ENCODE data around the gene ATF7.
"Not testable (repeated sequence)": the region's sequence is repeated elsewhere in the genome, so short reads cannot be mapped to it uniquely, and the experiment has no call there.

Gene ATF7

GRCh38 chr12:53626702-53627169 lies 554 bp upstream of the ATF7 start:
- DNase-seq = no peak

GRCh38 chr12:53625373-53625945 lies 723 bp downstream of the ATF7 start:
- DNase-seq = no peak

- DNase-seq = no peak
These were observed 1.2 kb downstream of the ATF7 start for GRCh38 chr12:53624956-53625355.

- DNase-seq = no peak
These were observed 1.7 kb downstream of the ATF7 start for GRCh38 chr12:53624458-53624857.

DNA sequence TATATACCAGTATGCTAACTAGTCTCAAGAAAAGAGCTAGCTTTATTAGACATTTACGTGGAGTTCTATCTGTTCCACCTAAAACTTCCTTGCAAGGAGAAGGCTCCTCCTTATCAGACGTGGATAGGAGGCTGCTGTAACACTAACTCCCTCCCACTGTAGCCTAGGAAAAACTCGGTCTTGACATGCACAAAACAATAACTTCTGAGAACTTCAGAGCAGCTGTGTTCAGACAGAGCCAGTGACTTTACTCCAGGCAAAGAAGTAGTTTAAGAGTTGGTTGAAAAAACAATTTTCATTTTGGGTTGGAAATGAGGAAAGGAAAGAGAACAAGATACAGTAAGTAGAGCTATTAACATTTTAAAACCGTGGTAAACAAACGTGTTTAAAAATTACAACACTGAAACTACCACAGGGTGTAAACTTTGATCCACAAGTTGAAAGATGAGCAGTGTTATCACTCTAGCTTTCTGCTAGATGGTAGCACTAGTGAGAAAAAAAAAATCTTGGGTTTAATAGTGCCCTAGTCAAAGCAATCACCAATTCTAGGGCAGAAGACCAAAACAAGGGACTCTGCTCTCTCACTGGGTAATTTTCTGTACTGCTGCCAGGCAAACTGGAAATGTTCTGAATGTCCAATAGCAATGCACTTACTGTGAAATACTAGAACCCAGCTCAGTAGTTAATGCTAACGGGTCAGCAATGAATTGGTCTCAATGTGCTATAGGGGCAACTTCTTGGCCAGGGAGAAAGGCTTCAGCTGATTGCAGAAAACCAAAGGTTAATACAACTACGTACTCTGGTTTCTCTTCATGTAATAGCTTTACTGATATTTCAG lies 2.4 kb downstream of the ATF7 start:
- DNase-seq = no peak

- DNase-seq = no peak
These were observed 3.5 kb downstream of the ATF7 start for GRCh38 chr12:53622724-53623123.

GRCh38 chr12:53618275-53618674 lies 7.9 kb downstream of the ATF7 start:
- DNase-seq = no peak

GRCh38 chr12:53617700-53618099 lies 8.5 kb downstream of the ATF7 start:
- DNase-seq = no peak

DNA sequence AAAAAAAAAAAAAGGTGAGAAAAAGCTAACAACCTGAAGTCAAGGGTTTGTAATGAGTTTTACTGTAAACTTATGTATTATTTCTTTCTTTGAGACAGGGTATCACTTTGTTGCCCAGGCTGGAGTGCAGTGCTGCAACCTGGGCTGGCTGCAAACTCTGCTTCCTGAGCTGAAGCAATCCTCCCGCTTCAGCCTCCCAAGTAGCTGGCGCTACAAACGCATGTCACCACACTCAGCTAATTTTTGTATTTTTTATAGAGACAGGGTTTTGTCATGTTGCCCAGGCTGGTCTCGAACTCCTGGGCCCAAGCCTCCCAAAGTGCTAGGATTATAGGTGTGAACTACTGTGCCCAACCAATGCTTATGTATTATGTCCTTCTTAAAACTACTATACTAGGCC lies 9.2 kb downstream of the ATF7 start:
- DNase-seq = no peak

GRCh38 chr12:53613821-53614220 lies 12.4 kb downstream of the ATF7 start:
- DNase-seq = no peak

GRCh38 chr12:53612978-53613377 lies 13.2 kb downstream of the ATF7 start:
- DNase-seq = no peak

DNA sequence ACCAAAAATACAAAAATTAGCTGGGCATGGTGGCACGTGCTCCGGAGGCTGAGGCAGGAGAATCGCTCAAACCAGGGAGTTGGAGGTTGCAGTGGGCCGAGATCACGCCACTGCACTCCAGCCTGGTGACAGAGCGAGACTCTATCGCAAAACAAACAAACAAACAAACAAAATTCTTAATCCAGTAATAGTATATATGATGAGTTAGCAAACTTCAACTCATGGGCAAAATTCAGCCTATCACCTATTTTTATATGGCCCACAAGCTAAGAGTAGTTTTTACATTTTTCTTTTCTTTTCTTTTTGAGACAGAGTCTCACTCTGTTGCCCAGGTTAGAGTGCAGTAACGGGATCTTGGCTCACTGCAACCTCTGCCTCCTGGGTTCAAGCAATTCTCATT lies 14.9 kb downstream of the ATF7 start:
- no peak for DNase-seq

- not testable (repeated sequence) for DNase-seq
These were observed 19.5 kb downstream of the ATF7 start for GRCh38 chr12:53606688-53607087.

DNA sequence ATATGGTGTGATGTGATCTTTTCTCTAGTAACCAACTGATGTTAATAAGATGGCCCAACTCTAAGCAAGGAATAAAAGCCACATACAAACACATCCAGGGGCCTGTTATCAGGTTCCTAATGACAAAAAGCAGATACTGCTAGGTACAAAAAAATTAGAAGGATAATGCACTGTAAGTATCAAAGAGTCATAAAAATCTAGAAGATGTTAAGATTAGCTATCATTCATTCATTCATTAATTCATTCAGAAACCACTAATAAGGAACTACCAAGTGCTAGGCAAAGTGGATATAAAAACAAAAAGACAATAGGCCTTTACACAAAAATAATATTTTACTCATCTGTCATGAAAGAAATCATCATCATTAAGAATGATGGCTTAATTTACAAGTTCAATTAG lies 21.6 kb downstream of the ATF7 start:
- no peak for DNase-seq

DNA sequence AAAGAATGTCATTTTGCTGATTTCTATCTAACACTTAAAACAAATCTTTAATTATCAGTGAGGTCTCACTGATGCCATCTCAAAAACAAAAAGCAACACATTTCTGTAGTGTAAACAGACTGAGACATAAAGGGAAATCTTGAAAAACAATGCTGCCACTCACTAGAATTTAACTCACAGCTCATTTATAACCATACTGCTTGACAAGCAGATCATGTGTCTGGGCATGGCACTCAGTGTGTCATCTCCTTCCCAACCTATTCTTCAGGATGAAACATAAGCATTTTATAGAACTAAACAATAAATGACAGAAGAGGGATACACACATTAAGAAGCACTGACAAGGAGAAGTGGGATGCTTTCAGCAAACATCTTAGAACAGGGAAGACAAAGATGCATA lies 22.4 kb downstream of the ATF7 start:
- no peak for DNase-seq

DNA sequence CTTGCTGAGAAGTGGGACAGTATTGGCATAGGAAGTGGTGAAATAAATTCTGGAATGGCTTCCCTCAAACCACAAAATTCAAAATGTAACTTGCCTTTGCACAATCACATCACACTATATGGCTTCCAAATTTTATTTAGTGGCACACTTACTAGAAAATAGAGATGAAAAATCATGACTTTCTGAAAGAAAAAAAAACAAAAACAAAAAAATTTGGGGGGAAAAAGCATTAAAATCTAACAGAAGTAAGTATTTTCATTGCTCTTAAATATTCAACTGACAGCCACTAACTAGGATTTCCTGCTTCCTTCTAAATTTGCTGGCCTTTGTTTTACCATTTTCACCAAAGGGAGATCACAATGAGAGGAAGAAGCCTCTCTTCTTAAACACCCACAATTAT lies 23.0 kb downstream of the ATF7 start:
- no peak for DNase-seq

DNA sequence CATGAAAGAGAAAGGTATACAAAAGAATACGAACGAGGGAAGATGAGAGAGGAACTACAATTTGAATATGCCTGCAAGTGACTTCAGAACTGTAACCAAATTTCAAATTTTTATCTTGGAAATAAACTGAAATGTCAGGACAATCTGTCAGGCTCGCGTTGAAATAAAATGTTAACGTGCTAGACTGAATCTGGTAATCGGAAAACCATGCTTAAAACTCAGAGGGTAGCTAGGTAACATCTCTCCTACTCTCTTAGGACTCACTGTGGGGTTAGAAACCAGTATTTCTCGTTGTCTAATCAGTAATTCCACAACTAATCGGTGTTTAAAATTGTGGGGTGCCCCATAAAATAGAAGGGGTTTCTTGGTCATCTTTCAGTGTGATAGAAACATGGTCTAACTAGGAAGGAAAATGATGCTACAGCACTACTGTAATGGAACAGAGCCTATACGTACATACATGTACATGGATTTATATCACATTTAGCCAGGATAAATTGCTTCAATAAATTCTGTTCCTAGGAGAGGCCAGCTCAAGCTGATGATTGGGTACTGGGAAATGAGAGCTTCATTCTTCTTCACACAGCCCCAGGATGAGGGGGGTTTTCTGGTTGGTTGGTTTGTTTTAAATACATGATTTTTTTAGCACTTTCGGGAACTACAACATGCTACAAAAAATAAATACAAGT lies 23.9 kb downstream of the ATF7 start:
- no peak for DNase-seq

DNA sequence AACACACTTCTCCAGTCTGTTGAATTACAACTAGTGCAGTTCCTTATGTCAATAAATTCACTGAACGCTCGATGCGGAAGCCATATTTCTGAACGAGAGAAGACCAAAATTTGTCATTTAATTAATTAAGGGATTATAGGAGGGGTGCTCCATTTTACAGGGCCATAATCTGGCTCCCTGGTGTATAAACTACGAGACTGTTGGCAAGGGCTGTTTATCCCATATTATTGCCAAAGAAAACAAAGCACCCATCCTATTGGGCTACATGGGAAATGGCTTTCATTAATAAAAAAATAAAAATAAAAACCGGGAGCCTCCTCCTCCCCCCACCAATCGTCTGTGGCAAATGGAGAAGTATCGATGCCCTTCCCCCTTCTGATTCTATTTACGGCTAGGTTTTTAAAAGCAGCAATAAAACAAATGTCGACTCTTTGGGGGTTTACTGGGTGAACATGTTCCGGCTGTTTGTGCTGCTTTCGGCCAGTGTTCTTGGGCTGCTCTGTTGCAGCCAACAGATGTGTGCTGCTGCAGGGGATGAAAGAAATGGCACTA lies 24.8 kb downstream of the ATF7 start:
- DNase-seq = no peak

GRCh38 chr12:53600490-53601295 lies 25.5 kb downstream of the ATF7 start:
- DNase-seq = no peak

GRCh38 chr12:53599579-53599978 lies 26.6 kb downstream of the ATF7 start:
- no peak for DNase-seq

- DNase-seq = not testable (repeated sequence)
These were observed 27.2 kb downstream of the ATF7 start for GRCh38 chr12:53598971-53599370.

DNA sequence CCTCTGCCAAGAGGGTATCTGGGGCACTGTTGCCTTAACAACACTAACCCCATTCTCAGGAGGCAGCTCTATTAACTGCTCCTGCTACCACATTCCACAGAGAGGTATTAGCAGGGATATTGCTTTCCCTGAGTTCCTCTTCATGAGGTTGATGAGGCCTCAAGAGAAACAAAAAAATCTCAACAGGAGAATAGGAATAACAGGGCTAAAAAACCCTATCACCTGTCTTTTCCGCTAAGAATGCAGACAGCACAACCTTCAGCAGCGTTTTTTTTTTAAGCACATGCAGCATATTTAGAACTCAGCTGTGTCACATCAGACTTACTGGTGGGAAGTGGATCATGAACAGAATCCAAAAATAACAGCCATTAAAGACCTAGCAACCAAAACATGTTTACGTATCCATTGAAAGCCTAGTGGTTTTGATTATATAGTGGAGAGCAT lies 29.2 kb downstream of the ATF7 start:
- no peak for DNase-seq
